Esophagus squamous epithelium (tissue), 5 donors: Measurements from ENCODE around the gene GPR137B. TPM values are rescaled to one million over a fixed set of nuclear protein-coding genes. Genes with fewer than 3 reads are reported as not detected.

Source experiments
- DNase-seq: peaks from one replicate; lab custom pipeline; 2025; lab: John Stamatoyannopoulos, UW
- H3K27ac ChIP-seq, 4 donors: fragments of 200-600 bp; sonication (generic); one replicate each; pipeline ENCODE4 v1.5.1; 2016 to 2019; ENCODE audit warnings: mild to moderate bottlenecking in 1 of 4
- H3K27me3 ChIP-seq, 4 donors: fragments of 200-600 bp; sonication (generic); 1 replicate in 3 of 4; 2 replicates in 1 of 4; pipeline versions ENCODE4 v1.5.1 to v1.6.0; 2017 to 2021; ENCODE audit warnings: antibody characterized with exemption in 1 of 4
- H3K36me3 ChIP-seq, 3 donors: fragments of 200-600 bp; sonication (generic); one replicate each; pipeline ENCODE4 v1.5.1; 2016 to 2019
- H3K4me1 ChIP-seq, 3 donors: fragments of 200-600 bp; sonication (generic); one replicate each; pipeline ENCODE4 v1.5.1; 2017 to 2019
- H3K4me3 ChIP-seq, 4 donors: fragments of 200-600 bp; sonication (generic); 1 replicate in 3 of 4; 2 replicates in 1 of 4; pipeline ENCODE4 v1.5.1; 2016 to 2019; ENCODE audit warnings: mild to moderate bottlenecking in 2 of 4, moderate library complexity in 1 of 4
- H3K9me3 ChIP-seq, 3 donors: fragments of 200-600 bp; sonication (generic); one replicate each; pipeline ENCODE4 v1.5.1; 2016 to 2019
- CTCF ChIP-seq, 6 experiments: fragments of 450-650 bp in 4 of 6; fragments of 200-600 bp in 2 of 6; sonication (generic) in 2 of 6; IDR thresholded peaks; one replicate each; pipeline ENCODE4 v1.5.1; 2016 to 2019; ENCODE audit warnings: antibody characterized with exemption in 6 of 6, mild to moderate bottlenecking in 4 of 6, moderate library complexity in 4 of 6
- POLR2A ChIP-seq, 4 donors: fragments of 450-650 bp; IDR thresholded peaks; one replicate each; pipeline ENCODE4 v1.6.1; 2017; ENCODE audit warnings: antibody characterized with exemption in 4 of 4, mild to moderate bottlenecking in 4 of 4, moderate library complexity in 3 of 4
- WGBS, 2 donors: methylation state at CpG; one replicate each; pipeline ENCODE4 v1.1.5; 2018; 5-methylcytosine and 5-hydroxymethylcytosine counted together
- intact Hi-C: fragments of 100-400 bp; cut with DNase I; formaldehyde crosslinking; loops from one replicate; pipeline ENCODE4 v1.15.0; 2022
- total RNA-seq, 4 donors: library from RNA; depleted of rRNA; stranded (reverse); fragments of >200 nt; gene quantifications; one replicate each; pipeline ENCODE4 v1.1.0, GENCODE V29; 2016
- donor health status: DM: yes; HTN: yes; CAD: no.

GPR137B gene
- total RNA-seq, 4 donors from 2014 or later, result 3.6 to 16.0 (median 7.4) TPM

DNA sequence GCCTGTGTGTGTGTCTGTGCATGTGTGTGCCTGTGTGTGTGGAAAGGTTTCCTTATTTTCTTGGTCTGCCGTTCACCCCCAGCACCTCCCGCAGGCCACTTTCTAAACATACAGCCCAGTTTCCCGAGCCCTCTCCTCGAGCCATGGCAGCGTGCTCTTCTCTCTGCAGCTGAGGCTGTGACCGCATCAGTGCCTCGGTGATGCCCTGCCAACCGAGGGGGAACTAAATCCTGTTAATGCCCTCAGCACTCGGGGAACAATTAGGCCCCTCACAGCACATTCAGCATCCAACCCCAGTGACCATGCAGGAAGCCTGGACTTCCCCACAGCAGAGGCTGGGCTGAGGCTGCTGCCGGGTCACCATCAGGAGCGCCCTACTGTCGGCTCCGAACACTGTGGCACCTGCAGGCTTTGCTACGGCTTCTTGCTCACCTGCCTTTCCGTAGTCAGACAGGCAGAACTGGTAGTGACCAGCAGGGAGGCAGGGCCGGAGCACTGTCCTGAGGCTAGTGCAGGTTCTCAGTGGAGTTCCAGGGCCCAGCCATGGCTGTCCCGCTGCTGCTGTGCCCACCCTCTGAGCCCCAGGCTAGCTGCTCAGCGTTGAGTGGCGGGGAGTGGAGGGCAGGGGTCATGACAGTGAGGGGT lies 8.1 kb downstream of the GPR137B start:
- no peak for TF ChIP-seq POLR2A (IDR thresholded peaks at IDR 0.05)
- TF ChIP-seq CTCF (IDR thresholded peaks at IDR 0.05), result no peak
- intact Hi-C loops, result no loop called here
- H3K4me1 ChIP-seq, result peaks cover 0 to 29% (median 3%) of the 10 kb centered on the region in 3 donors
- no peaks in the 10 kb centered on the region for H3K9me3 ChIP-seq
- 79 to 88% methylated on average over 7 to 11 of the region's 19 CpGs for WGBS, 2 donors
- no peaks in the 10 kb centered on the region for H3K27me3 ChIP-seq
- no peak for DNase-seq
- H3K4me3 ChIP-seq, result no peak overlapping the region
- no peak overlapping the region for H3K27ac ChIP-seq
- H3K36me3 ChIP-seq, result no peaks in the 10 kb centered on the region

GRCh38 chr1:236150986-236151385 lies 8.6 kb downstream of the GPR137B start:
- Histone ChIP-seq H3K9me3 (no peaks in the 10 kb centered on the region), H3K27me3 (no peaks in the 10 kb centered on the region), H3K27ac (no peak overlapping the region), H3K4me3 (no peak overlapping the region), H3K4me1 (peaks cover 0 to 28% (median 3%) of the 10 kb centered on the region in 3 donors), H3K36me3 (no peaks in the 10 kb centered on the region)
- 77 to 83% methylated on average over 2 to 5 of the region's 5 CpGs for WGBS, 2 donors
- DNase-seq, result no peak
- TF ChIP-seq POLR2A (IDR thresholded peaks at IDR 0.05) (no peak), CTCF (IDR thresholded peaks at IDR 0.05) (no peak)
- intact Hi-C loops, result no loop called here

DNA sequence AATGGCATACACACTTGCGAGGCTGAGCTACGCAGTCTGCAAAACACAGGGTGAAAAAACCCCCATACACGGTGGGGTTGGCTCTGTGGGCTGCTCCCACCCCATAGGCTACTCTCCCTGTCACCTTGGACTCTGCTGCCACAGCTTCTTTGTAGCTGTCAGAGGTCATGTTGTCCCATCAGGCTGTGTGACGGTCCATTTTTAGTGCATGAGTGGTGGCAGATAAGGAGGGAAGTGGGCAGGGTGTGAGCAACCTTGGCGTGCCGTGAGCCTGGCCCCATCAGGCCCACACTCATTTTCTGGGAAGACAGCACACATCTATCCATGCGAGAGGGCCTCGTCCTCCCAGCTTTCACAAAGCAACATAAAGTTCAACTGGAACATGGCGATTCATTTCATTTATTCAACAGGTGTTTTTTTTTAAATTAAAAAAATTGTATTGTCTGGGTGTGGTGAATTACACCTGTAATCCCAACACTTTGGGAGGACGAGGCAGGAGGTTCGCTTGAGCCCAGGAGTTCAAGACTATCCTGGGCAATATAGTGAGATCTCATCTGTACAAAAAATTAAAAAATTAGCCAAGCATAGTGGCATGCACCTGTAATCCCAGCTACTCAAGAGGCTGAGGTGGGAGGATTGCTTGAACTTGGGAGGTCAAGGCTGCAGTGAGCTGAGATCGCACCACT lies 9.5 kb downstream of the GPR137B start:
- no peak for TF ChIP-seq CTCF (IDR thresholded peaks at IDR 0.05)
- no peak for TF ChIP-seq POLR2A (IDR thresholded peaks at IDR 0.05)
- Histone ChIP-seq H3K27me3 (no peaks in the 10 kb centered on the region), H3K9me3 (no peaks in the 10 kb centered on the region), H3K4me3 (no peak overlapping the region), H3K4me1 (peaks cover 0 to 27% (median 3%) of the 10 kb centered on the region in 3 donors), H3K36me3 (no peaks in the 10 kb centered on the region), H3K27ac (no peak overlapping the region)
- DNase-seq, result no peak
- intact Hi-C loops, result no loop called here
- 79 to 96% methylated on average over 11 to 12 of the region's 12 CpGs for WGBS, 2 donors

GRCh38 chr1:236154126-236154525 lies 11.8 kb downstream of the GPR137B start:
- WGBS, 2 donors, result 78 to 87% methylated on average over 9 to 10 of the region's 13 CpGs
- no peak overlapping the region for H3K4me3 ChIP-seq
- H3K9me3 ChIP-seq, result no peaks in the 10 kb centered on the region
- H3K27me3 ChIP-seq, result no peaks in the 10 kb centered on the region
- intact Hi-C loops, result no loop called here
- H3K4me1 ChIP-seq, result peaks cover 0 to 13% (median 0%) of the 10 kb centered on the region in 3 donors
- H3K36me3 ChIP-seq, result no peaks in the 10 kb centered on the region
- no peak for DNase-seq
- no peak overlapping the region for H3K27ac ChIP-seq
- TF ChIP-seq POLR2A (IDR thresholded peaks at IDR 0.05) (no peak), CTCF (IDR thresholded peaks at IDR 0.05) (no peak)

- Histone ChIP-seq H3K27ac (no peak overlapping the region), H3K9me3 (no peaks in the 10 kb centered on the region), H3K4me1 (peaks cover 0 to 7% (median 0%) of the 10 kb centered on the region in 3 donors), H3K4me3 (no peak overlapping the region), H3K36me3 (no peaks in the 10 kb centered on the region), H3K27me3 (no peaks in the 10 kb centered on the region)
- WGBS, 2 donors, result 80 to 87% methylated on average over 1 to 14 of the region's 24 CpGs
- no peak for DNase-seq
- intact Hi-C loops, result no loop called here
- TF ChIP-seq POLR2A (IDR thresholded peaks at IDR 0.05), result no peak
- TF ChIP-seq CTCF (IDR thresholded peaks at IDR 0.05), result no peak
Measured at GRCh38 chr1:236154671-236155398, 12.5 kb downstream of the GPR137B start.
